HEK293T (cell line): ENCODE data around the gene ERGIC3.

Experiments used
- CTCF ChIA-PET: fragments of 350-600 bp; formaldehyde crosslinking; extraction: SDS; loops from one replicate; lab custom pipeline; 2021; ENCODE audit warnings: antibody characterized with exemption, inconsistent platforms; lab: Yijun Ruan, JAX
- POLR2A ChIA-PET: fragments of 350-600 bp; formaldehyde crosslinking; extraction: SDS; loops from one replicate; lab custom pipeline; 2020; ENCODE audit warnings: antibody characterized with exemption, inconsistent platforms; lab: Yijun Ruan, JAX
- DNase-seq: peaks from one replicate; pipeline ENCODE4 v3.0.0; 2012; ENCODE audit warnings: mixed read lengths; ENCODE audit errors: extremely low spot score
- ARNT ChIP-seq: fragments of 450-650 bp; IDR thresholded peaks from 2 replicates; pipeline ENCODE4 v1.6.1; 2017; ENCODE audit warnings: mild to moderate bottlenecking
- BHLHE40 ChIP-seq: fragments of 450-650 bp; IDR thresholded peaks from 2 replicates; pipeline ENCODE4 v1.6.1; 2016; ENCODE audit warnings: mild to moderate bottlenecking, moderate library complexity, borderline replicate concordance
- CTBP1 ChIP-seq: fragments of 450-650 bp; IDR thresholded peaks from 2 replicates; pipeline ENCODE4 v1.6.1; 2016; ENCODE audit warnings: borderline replicate concordance
- ELF4 ChIP-seq: fragments of 450-650 bp; IDR thresholded peaks from 2 replicates; pipeline ENCODE4 v1.6.1; 2017; ENCODE audit warnings: antibody characterized with exemption
- FOXA1 ChIP-seq: fragments of 450-650 bp; IDR thresholded peaks from 2 replicates; pipeline ENCODE4 v1.6.1; 2016; ENCODE audit warnings: mild to moderate bottlenecking
- FOXK2 ChIP-seq: fragments of 450-650 bp; IDR thresholded peaks from 2 replicates; pipeline ENCODE4 v1.6.1; 2016; ENCODE audit warnings: mild to moderate bottlenecking
- FOXM1 ChIP-seq: fragments of 450-650 bp; IDR thresholded peaks from 2 replicates; pipeline ENCODE4 v1.6.1; 2017; ENCODE audit warnings: mild to moderate bottlenecking, borderline replicate concordance
- HDGF ChIP-seq: fragments of 450-650 bp; IDR thresholded peaks from 2 replicates; pipeline ENCODE4 v1.6.1; 2017; ENCODE audit warnings: antibody characterized with exemption, borderline replicate concordance
- L3MBTL2 ChIP-seq: fragments of 450-650 bp; conservative IDR thresholded peaks from 2 replicates; pipeline ENCODE4 v1.6.1; 2016; ENCODE audit warnings: mild to moderate bottlenecking
- LEF1 ChIP-seq: fragments of 450-650 bp; IDR thresholded peaks from 2 replicates; pipeline ENCODE4 v1.6.1; 2017; ENCODE audit warnings: mild to moderate bottlenecking, borderline replicate concordance
- NFRKB ChIP-seq: fragments of 450-650 bp; IDR thresholded peaks from 2 replicates; pipeline ENCODE4 v1.6.1; 2016; ENCODE audit warnings: mild to moderate bottlenecking, moderate library complexity
- PKNOX1 ChIP-seq: fragments of 450-650 bp; IDR thresholded peaks from 2 replicates; pipeline ENCODE4 v1.6.1; 2016
- SP1 ChIP-seq: fragments of 450-650 bp; IDR thresholded peaks from 2 replicates; pipeline ENCODE4 v1.6.1; 2017
- SUZ12 ChIP-seq: fragments of 450-650 bp; IDR thresholded peaks from 2 replicates; pipeline ENCODE4 v1.6.1; 2016; ENCODE audit warnings: mild to moderate bottlenecking
- TARDBP ChIP-seq: fragments of 450-650 bp; IDR thresholded peaks from 2 replicates; pipeline ENCODE4 v1.6.1; 2016
- ZNF384 ChIP-seq: fragments of 450-650 bp; IDR thresholded peaks from 2 replicates; pipeline ENCODE4 v1.6.1; 2016

The ERGIC3 gene

GRCh38 chr20:35588397-35588796, 46.5 kb downstream of the ERGIC3 start:
- TF ChIP-seq TARDBP: no peak
- TF ChIP-seq ELF4: no peak
- TF ChIP-seq PKNOX1: no peak
- TF ChIP-seq BHLHE40: no peak
- no peak for TF ChIP-seq NFRKB
- no peak for TF ChIP-seq ZNF384
- no peak for TF ChIP-seq ARNT
- no peak for TF ChIP-seq HDGF
- no peak for TF ChIP-seq FOXK2
- no peak for TF ChIP-seq L3MBTL2
- no peak for TF ChIP-seq LEF1
- TF ChIP-seq SUZ12: no peak
- no peak for TF ChIP-seq FOXM1
- TF ChIP-seq SP1: no peak
- TF ChIP-seq CTBP1: no peak
- CTCF ChIA-PET: interaction anchor here (0.9 kb wide), 1 partner anchor 31 kb away, joined by 3 read pairs; no protein-coding TSS in a partner anchor
- DNase-seq: no peak
- POLR2A ChIA-PET: interaction anchor here (1.5 kb wide), 1 partner anchor 47 kb away, joined by 3 read pairs; the partner anchor contains the start of gene ERGIC3

DNA sequence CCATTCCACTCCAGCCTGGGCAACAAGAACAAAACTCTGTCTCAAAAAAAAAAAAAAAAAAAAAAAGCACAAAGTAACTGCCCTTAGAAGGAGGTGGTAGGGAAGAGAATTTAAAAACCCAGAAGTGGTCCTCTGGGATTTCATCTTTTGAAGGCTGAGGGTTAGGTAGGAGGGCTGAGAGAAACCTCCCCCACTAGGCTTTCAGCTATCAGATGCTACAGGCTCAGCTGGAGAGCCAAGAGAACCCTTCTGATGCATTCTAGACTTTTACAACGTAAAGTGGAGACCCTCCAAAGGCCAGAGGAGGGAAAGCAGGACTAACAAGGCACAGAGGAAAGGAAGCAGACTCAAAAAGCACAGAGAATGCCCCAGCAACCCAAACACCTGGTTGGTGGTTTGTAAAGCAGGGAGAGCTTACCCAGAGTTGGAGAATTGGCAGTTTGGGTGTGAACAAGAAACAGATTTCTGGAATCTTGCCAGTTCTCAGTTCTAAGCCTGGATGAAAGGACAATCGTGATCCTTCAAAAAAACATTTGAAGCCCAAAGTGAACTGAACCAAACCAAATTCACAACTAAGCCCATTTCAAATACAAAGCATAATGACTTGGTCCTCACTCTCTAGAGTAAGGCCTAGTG, 50.6 kb downstream of the ERGIC3 start:
- POLR2A ChIA-PET: interaction anchor here (1.4 kb wide), 1 partner anchor 51 kb away, joined by 3 read pairs; the partner anchor contains the start of gene ERGIC3
- CTCF ChIA-PET: no interaction called here
- no peak for DNase-seq
- no peak for TF ChIP-seq L3MBTL2
- TF ChIP-seq FOXA1: no peak
- TF ChIP-seq NFRKB: no peak
- no peak for TF ChIP-seq HDGF

- DNase-seq: no peak
- ChIA-PET POLR2A (no interaction called here), CTCF (interaction anchor here (0.7 to 1.6 kb wide), 3 partner anchors 9 to 56 kb away, joined by 4 to 5 read pairs (median 4); no protein-coding TSS in a partner anchor)
- TF ChIP-seq SUZ12: no peak
- TF ChIP-seq FOXA1: no peak
- TF ChIP-seq BHLHE40: no peak
- TF ChIP-seq HDGF: no peak
- no peak for TF ChIP-seq TARDBP
- TF ChIP-seq FOXM1: no peak
These were observed 53.6 kb downstream of the ERGIC3 start for GRCh38 chr20:35595456-35595855.

DNA sequence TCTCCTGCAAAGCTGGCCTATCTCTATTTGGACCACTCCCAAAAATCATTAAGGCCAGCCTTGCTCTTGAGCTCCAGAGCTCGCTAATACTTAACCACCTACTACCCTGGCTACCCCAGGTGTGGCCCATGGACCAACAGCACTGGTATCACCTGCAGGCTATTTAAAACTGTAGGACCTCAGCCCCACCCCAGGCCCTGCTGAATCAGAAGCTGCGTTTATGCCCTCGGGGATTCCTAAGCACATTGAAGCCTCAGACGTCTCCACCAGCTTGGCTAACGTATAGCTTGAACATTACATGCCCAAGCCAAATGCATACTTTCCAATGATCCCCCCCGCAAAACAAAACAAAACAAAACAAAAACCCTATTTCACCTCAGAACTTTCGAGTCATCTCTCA, 54.0 kb downstream of the ERGIC3 start:
- no peak for TF ChIP-seq SUZ12
- TF ChIP-seq LEF1: no peak
- TF ChIP-seq NFRKB: no peak
- ChIA-PET CTCF (interaction anchor here (1.0 to 1.6 kb wide), 2 partner anchors 9 to 23 kb away, joined by 4 to 5 read pairs; no protein-coding TSS in a partner anchor), POLR2A (no interaction called here)
- no peak for DNase-seq

- ChIA-PET CTCF (no interaction called here), POLR2A (interaction anchor here (0.8 kb wide), 1 partner anchor 19 kb away, joined by 3 read pairs; no protein-coding TSS in a partner anchor)
- no peak for DNase-seq
- no peak for TF ChIP-seq ARNT
- TF ChIP-seq TARDBP: no peak
- no peak for TF ChIP-seq ELF4
- no peak for TF ChIP-seq SP1
- no peak for TF ChIP-seq FOXM1
- no peak for TF ChIP-seq HDGF
- no peak for TF ChIP-seq NFRKB
- no peak for TF ChIP-seq PKNOX1
- TF ChIP-seq ZNF384: no peak
These were observed 55.3 kb downstream of the ERGIC3 start for GRCh38 chr20:35597186-35597585.

DNA sequence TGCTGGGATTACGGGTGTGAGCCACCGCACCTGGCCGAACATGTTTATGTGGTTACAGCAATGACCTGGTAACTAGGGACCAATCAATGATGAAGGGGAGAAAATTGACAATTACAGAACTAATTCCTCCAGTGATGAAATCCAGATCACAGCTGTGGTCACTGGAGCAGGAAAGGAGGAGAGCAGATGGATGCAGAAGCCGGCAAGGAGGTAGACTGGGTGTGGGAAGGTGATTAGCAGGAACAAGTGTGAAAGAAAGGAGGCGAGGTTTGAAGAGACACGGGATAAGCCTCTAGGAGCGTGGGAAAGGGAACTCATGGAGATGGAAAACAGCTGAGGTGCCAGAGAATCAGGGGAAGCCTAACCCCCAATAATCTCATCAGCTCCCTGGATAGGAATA, 56.6 kb downstream of the ERGIC3 start:
- TF ChIP-seq CTBP1: no peak
- no peak for TF ChIP-seq SUZ12
- TF ChIP-seq PKNOX1: no peak
- TF ChIP-seq TARDBP: no peak
- TF ChIP-seq FOXA1: no peak
- no peak for TF ChIP-seq LEF1
- no peak for TF ChIP-seq FOXM1
- TF ChIP-seq SP1: no peak
- TF ChIP-seq ARNT: no peak
- no peak for TF ChIP-seq L3MBTL2
- TF ChIP-seq BHLHE40: no peak
- no peak for TF ChIP-seq FOXK2
- no peak for TF ChIP-seq HDGF
- TF ChIP-seq NFRKB: no peak
- no peak for TF ChIP-seq ELF4
- TF ChIP-seq ZNF384: no peak
- ChIA-PET CTCF (interaction anchor here (0.6 kb wide), 1 partner anchor 1554 kb away, joined by 3 read pairs; no protein-coding TSS in a partner anchor), POLR2A (interaction anchor here (0.9 kb wide), 1 partner anchor 58 kb away, joined by 3 read pairs; no protein-coding TSS in a partner anchor)
- no peak for DNase-seq
